ENCODE results near the gene IMPA2.
"Not testable (repeated sequence)": the region's sequence is repeated elsewhere in the genome, so short reads cannot be mapped to it uniquely, and the experiment has no call there.

Gene IMPA2

GRCh38 chr18:12028674-12029073 is 47.4 kb downstream of the IMPA2 start:
- DNase-seq (ENCODE audit: low read depth) = no peak

GRCh38 chr18:12029786-12030584 is 48.7 kb downstream of the IMPA2 start:
- DNase-seq (ENCODE audit: low read depth) = no peak

GRCh38 chr18:12030670-12031069 is 49.4 kb downstream of the IMPA2 start:
- DNase-seq (ENCODE audit: low read depth) = no peak

- DNase-seq (ENCODE audit: low read depth) = no peak
Observed at GRCh38 chr18:12031181-12031580, 49.9 kb downstream of the IMPA2 start.

GRCh38 chr18:12031846-12032245 is 50.5 kb downstream of the IMPA2 start:
- peak; percentile 37 for DNase-seq (ENCODE audit: low read depth)

- DNase-seq (ENCODE audit: low read depth) = peak; percentile 79
Observed at GRCh38 chr18:12032786-12033642, 51.7 kb downstream of the IMPA2 start.

- no peak for DNase-seq (ENCODE audit: low read depth)
Observed at GRCh38 chr18:12033643-12034025, 52.3 kb downstream of the IMPA2 start.

GRCh38 chr18:12034241-12035100 is 53.2 kb downstream of the IMPA2 start:
- DNase-seq (ENCODE audit: low read depth) = no peak

- no peak for DNase-seq (ENCODE audit: low read depth)
Observed at GRCh38 chr18:12035481-12035880, 54.2 kb downstream of the IMPA2 start.

GRCh38 chr18:12036201-12036751 is 55.0 kb downstream of the IMPA2 start:
- no peak for DNase-seq (ENCODE audit: low read depth)

GRCh38 chr18:12038082-12038638 is 56.9 kb downstream of the IMPA2 start:
- peak; percentile 9 for DNase-seq (ENCODE audit: low read depth)

GRCh38 chr18:12038639-12039539 is 57.6 kb downstream of the IMPA2 start:
- peak; percentile 41 for DNase-seq (ENCODE audit: low read depth)

GRCh38 chr18:12039540-12039930 is 58.2 kb downstream of the IMPA2 start:
- not testable (repeated sequence) for DNase-seq (ENCODE audit: low read depth)

GRCh38 chr18:12041561-12041960 is 60.3 kb downstream of the IMPA2 start:
- peak; percentile 85 for DNase-seq (ENCODE audit: low read depth)

- no peak for DNase-seq (ENCODE audit: low read depth)
Observed at GRCh38 chr18:12043811-12044210, 62.5 kb downstream of the IMPA2 start.

- DNase-seq (ENCODE audit: low read depth) = peak; percentile 65
Observed at GRCh38 chr18:12044591-12044990, 63.3 kb downstream of the IMPA2 start.

- no peak for DNase-seq (ENCODE audit: low read depth)
Observed at GRCh38 chr18:12046046-12046750, 64.9 kb downstream of the IMPA2 start.

- no peak for DNase-seq (ENCODE audit: low read depth)
Observed at GRCh38 chr18:12046751-12047335, 65.5 kb downstream of the IMPA2 start.

GRCh38 chr18:12048010-12048826 is 66.9 kb downstream of the IMPA2 start:
- DNase-seq (ENCODE audit: low read depth) = no peak
